HepG2 (cell line): ENCODE measurements around the gene SLC5A6. TPM values are rescaled to one million over a fixed set of nuclear protein-coding genes. Genes with fewer than 3 reads are reported as not detected.

ENCODE experiments used
- ATAC-seq: fragments of 200-7000 bp; cut with Tn5 transposase; 3 replicates; pipeline ENCODE4 v1.9.1; 2020; ENCODE audit warnings: mild to moderate bottlenecking, moderate library complexity
- BruUV-seq: library from RNA; stranded (reverse); fragments of 400-500 nt; replicated peaks from 2 replicates; lab custom pipeline; 2021; lab: Mats Ljungman, UMichigan
- CTCF ChIA-PET: fragments of 300-600 bp; formaldehyde crosslinking; extraction: SDS; loops from one replicate; lab custom pipeline; 2021; ENCODE audit warnings: low total read pairs, inconsistent platforms, low intra/inter-chr PET ratio; lab: Yijun Ruan, JAX
- POLR2A ChIA-PET: fragments of 350-600 bp; sonication (Branson Sonifier 250); formaldehyde crosslinking; loops from one replicate; lab custom pipeline; 2020; ENCODE audit warnings: antibody characterized with exemption, inconsistent platforms; lab: Yijun Ruan, JAX
- DNase-seq: peaks from one replicate; pipeline ENCODE4 v3.0.0-alpha.2; 2015; ENCODE audit warnings: low spot score
- FAIRE-seq: peaks from 3 replicates; lab custom pipeline; 2011; peaks lifted over from hg19 to GRCh38; lab: Jason Lieb, UNC
- H2AFZ ChIP-seq: one replicate; pipeline ENCODE4 v1.6.1; 2011; ENCODE audit warnings: low read length, inconsistent platforms
- H3K27ac ChIP-seq: fragments of 300-600 bp; 3 replicates; pipeline ENCODE4 v1.8.0; 2011; ENCODE audit warnings: mixed run types, mild to moderate bottlenecking, mixed read lengths, low read length, inconsistent platforms; ENCODE audit not compliant: insufficient read depth; ENCODE audit errors: extremely low read length
- H3K27me3 ChIP-seq, 2 experiments: fragments of 200-600 bp in 1 of 2; 2 replicates in 1 of 2; 3 replicates in 1 of 2; pipeline versions ENCODE4 v1.6.0 to v1.8.0; 2011; ENCODE audit warnings: low read length in 2 of 2, mild to moderate bottlenecking in 2 of 2, moderate library complexity in 2 of 2, inconsistent platforms in 1 of 2; ENCODE audit not compliant: insufficient read depth in 2 of 2, control insufficient read depth in 1 of 2
- H3K36me3 ChIP-seq, 2 experiments: fragments of 200-600 bp in 1 of 2; replicated peaks in 1 of 2; 2 replicates in 1 of 2; 3 replicates in 1 of 2; pipeline versions ENCODE4 v1.5.1 to v1.8.0; 2011; ENCODE audit warnings: low read length in 2 of 2, inconsistent platforms in 1 of 2; ENCODE audit not compliant: insufficient read depth in 2 of 2, control insufficient read depth in 1 of 2
- H3K4me1 ChIP-seq: 2 replicates; pipeline ENCODE4 v1.5.1; 2012; ENCODE audit warnings: low read length, inconsistent platforms; ENCODE audit not compliant: insufficient read depth
- H3K4me2 ChIP-seq: 2 replicates; pipeline ENCODE4 v1.6.0; 2011; ENCODE audit warnings: low read depth, low read length, inconsistent platforms
- H3K4me3 ChIP-seq, 3 experiments: fragments of 200-600 bp in 1 of 3; sonication (generic), shearing (Covaris generic) in 1 of 3; replicated peaks in 1 of 3; 2 replicates each; pipeline ENCODE4 v1.5.1; 2011 to 2016; ENCODE audit warnings: low read length in 3 of 3, inconsistent platforms in 2 of 3, low read depth in 2 of 3, mild to moderate bottlenecking in 2 of 3, control low read depth in 1 of 3, mixed read lengths in 1 of 3; ENCODE audit not compliant: insufficient read depth in 1 of 3
- H3K79me2 ChIP-seq: one replicate; pipeline ENCODE4 v1.6.1; 2011; ENCODE audit warnings: low read length, inconsistent platforms; ENCODE audit not compliant: insufficient read depth
- H3K9ac ChIP-seq: 2 replicates; pipeline ENCODE4 v1.6.0; 2011; ENCODE audit warnings: mild to moderate bottlenecking, low read depth, low read length, inconsistent platforms; ENCODE audit not compliant: insufficient read depth
- H3K9me3 ChIP-seq: 2 replicates; pipeline ENCODE4 v1.5.1; 2012; ENCODE audit warnings: mild to moderate bottlenecking, low read length
- H4K20me1 ChIP-seq: 2 replicates; pipeline ENCODE4 v1.6.0; 2011; ENCODE audit warnings: inconsistent platforms, mild to moderate bottlenecking, low read length, moderate library complexity; ENCODE audit not compliant: insufficient read depth
- EED ChIP-seq: sonication (generic); formaldehyde crosslinking; IDR thresholded peaks from 2 replicates; pipeline ENCODE4 v1.5.0; 2020; ENCODE audit warnings: mild to moderate bottlenecking, missing genetic modification reagents
- KAT8 ChIP-seq: IDR thresholded peaks from 2 replicates; pipeline ENCODE4 v1.6.1; 2016; ENCODE audit warnings: missing genetic modification reagents, missing compliant biosample characterization
- MTF2 ChIP-seq: sonication (generic); formaldehyde crosslinking; IDR thresholded peaks from 2 replicates; pipeline ENCODE4 v1.5.0; 2020; ENCODE audit warnings: missing genetic modification reagents, borderline replicate concordance
- RFX5 ChIP-seq: IDR thresholded peaks from 2 replicates; pipeline ENCODE4 v1.6.1; 2011; ENCODE audit warnings: low read depth, low read length, improper control_type of control experiment
- SRY ChIP-seq: sonication (generic); formaldehyde crosslinking; IDR thresholded peaks from 2 replicates; pipeline ENCODE4 v1.8.0; 2022; ENCODE audit warnings: mild to moderate bottlenecking, missing genetic modification reagents
- ZBTB14 ChIP-seq: sonication (generic); formaldehyde crosslinking; IDR thresholded peaks from 2 replicates; pipeline ENCODE4 v1.4.0; 2020; ENCODE audit warnings: missing genetic modification reagents
- ZNF234 ChIP-seq: sonication (generic); formaldehyde crosslinking; conservative IDR thresholded peaks from 2 replicates; pipeline ENCODE4 v1.5.1; 2020; ENCODE audit warnings: mild to moderate bottlenecking, missing genetic modification reagents
- ZNF879 ChIP-seq: sonication (generic); formaldehyde crosslinking; IDR thresholded peaks from 2 replicates; pipeline ENCODE4 v1.8.1; 2023; ENCODE audit warnings: missing genetic modification reagents
- ZSCAN25 ChIP-seq: sonication (generic); formaldehyde crosslinking; IDR thresholded peaks from 2 replicates; pipeline ENCODE4 v1.8.0; 2022; ENCODE audit warnings: mild to moderate bottlenecking, missing genetic modification reagents
- WGBS: methylation state at CpG from one replicate; pipeline ENCODE4 v1.1.6; 2017; ENCODE audit warnings: low lambda C conversion rate; 5-methylcytosine and 5-hydroxymethylcytosine counted together
- in situ Hi-C: cut with HindIII; loops from 2 replicates; pipeline ENCODE4 v1.10.0; 2017; ENCODE audit warnings: low pct_unique_long_range_greater_than_20kb; ENCODE audit not compliant: extremely low pct_ligation_motif_present
- intact Hi-C: fragments of 100-400 bp; cut with micrococcal nuclease; formaldehyde crosslinking; loops from one replicate; pipeline ENCODE4 v1.10.0; 2022; ENCODE audit not compliant: unreplicated experiment
- polyA plus RNA-seq, 8 experiments: library from polyadenylated mRNA; depleted of rRNA in 3 of 8; stranded (reverse) in 7 of 8; unstranded in 1 of 8; fragments of >200 nt; fragmentation: Illumina TruSeq in 4 of 8; extraction: Trizol in 4 of 8; gene quantifications; 2 replicates each; pipeline versions ENCODE4 v1.2.1 to v1.2.3, GENCODE V29; 2011 to 2016; ENCODE audit warnings: low read depth in 4 of 8, missing spikeins in 1 of 8, mixed read lengths in 1 of 8; ENCODE audit not compliant: insufficient read depth in 1 of 8
- total RNA-seq, 5 experiments: library from RNA; depleted of rRNA; stranded (reverse); fragments of >200 nt; fragmentation: Illumina TruSeq; extraction: Trizol; gene quantifications; 2 replicates each; pipeline ENCODE4 v1.2.3, GENCODE V29; 2016; ENCODE audit warnings: low read depth in 1 of 5

Gene SLC5A6
- total and polyA plus RNA-seq, 2 of the 13 experiments (the other 11 are each of a cell fraction or from before 2014, with no cell fraction given), result 135 to 417 TPM

GRCh38 chr2:27202854-27203253, 9.2 kb downstream of the SLC5A6 start:
- peaks cover 57 to 76% of the 10 kb centered on the region in 2 experiments for H3K36me3 ChIP-seq
- H3K4me2 ChIP-seq, result no peak overlapping the region
- H3K9ac ChIP-seq, result no peak overlapping the region
- H3K27me3 ChIP-seq, result no peaks in the 10 kb centered on the region
- no peak overlapping the region for H3K27ac ChIP-seq
- H3K79me2 ChIP-seq, result peaks cover 2% of the 10 kb centered on the region
- H4K20me1 ChIP-seq, result no peaks in the 10 kb centered on the region
- ATAC-seq (no peak), DNase-seq (no peak), FAIRE-seq (no peak)
- no peak overlapping the region for H3K4me3 ChIP-seq
- 97% methylated on average over 2 of the region's 2 CpGs for WGBS
- CTCF ChIA-PET, result interaction anchor here (1.2 kb wide), 1 partner anchor 11 kb away, joined by 4 read pairs; no protein-coding TSS in a partner anchor
- no peak overlapping the region for H2AFZ ChIP-seq
- intact Hi-C loops (no loop called here), in situ Hi-C loops (no loop called here)
- no peaks in the 10 kb centered on the region for H3K9me3 ChIP-seq
- H3K4me1 ChIP-seq, result peaks cover 16% of the 10 kb centered on the region
- POLR2A ChIA-PET, result interaction anchor here (1.2 to 1.9 kb wide), 3 partner anchors 8 to 107 kb away, joined by 4 to 6 read pairs (median 5); partner anchors contain the start of genes ATRAID and SLC5A6
- BruUV-seq, result no TSS peak
- TF ChIP-seq SRY (CRISPR knock-in tag) (no peak), EED (CRISPR knock-in tag) (no peak), MTF2 (CRISPR knock-in tag) (no peak)

GRCh38 chr2:27201675-27202074, 10.4 kb downstream of the SLC5A6 start:
- no peak for DNase-seq
- H3K27me3 ChIP-seq, result no peaks in the 10 kb centered on the region
- no peak for ATAC-seq
- CTCF ChIA-PET, result no interaction called here
- POLR2A ChIA-PET, result interaction anchor here (1.7 kb wide), 1 partner anchor 106 kb away, joined by 5 read pairs; no protein-coding TSS in a partner anchor
- no peak for FAIRE-seq
- WGBS, result 99% methylated on average over 4 of the region's 7 CpGs
- intact Hi-C loops, result no loop called here
- H3K4me3 ChIP-seq, result no peak overlapping the region
- no peak overlapping the region for H2AFZ ChIP-seq
- no peaks in the 10 kb centered on the region for H4K20me1 ChIP-seq
- H3K9ac ChIP-seq, result no peak overlapping the region
- no peaks in the 10 kb centered on the region for H3K79me2 ChIP-seq
- H3K4me2 ChIP-seq, result no peak overlapping the region
- TF ChIP-seq KAT8 (CRISPR knock-in tag), result no peak
- TF ChIP-seq ZSCAN25, result no peak
- no peak for TF ChIP-seq ZNF879 (CRISPR knock-in tag)
- TF ChIP-seq ZBTB14 (CRISPR knock-in tag), result no peak
- no peak for TF ChIP-seq RFX5
- TF ChIP-seq ZNF234 (CRISPR knock-in tag), result no peak
- in situ Hi-C loops, result no loop called here
- no TSS peak for BruUV-seq
- H3K4me1 ChIP-seq, result 0 out of 2 replicates have a peak, but pooled peaks cover 5% of the 10 kb centered on the region
- no peak overlapping the region for H3K27ac ChIP-seq
- H3K9me3 ChIP-seq, result no peaks in the 10 kb centered on the region
- peaks cover 50 to 64% of the 10 kb centered on the region in 2 experiments for H3K36me3 ChIP-seq
